OCI-LY1 (cell line): ENCODE results near the gene ERGIC1.

Source experiments
- H2AFZ ChIP-seq: fragments of 200-600 bp; sonication (generic), shearing (Covaris generic); 2 replicates; pipeline ENCODE4 v1.6.0; 2014; ENCODE audit warnings: antibody characterized with exemption, mild to moderate bottlenecking, low read length
- H3F3A ChIP-seq: fragments of 200-600 bp; sonication (generic), shearing (Covaris generic); 2 replicates; pipeline ENCODE4 v1.6.0; 2014; ENCODE audit warnings: mild to moderate bottlenecking, antibody characterized with exemption, low read length, moderate library complexity; ENCODE audit not compliant: insufficient read depth
- H3K27ac ChIP-seq: fragments of 200-600 bp; sonication (generic); 2 replicates; pipeline ENCODE4 v1.5.1; 2014; ENCODE audit warnings: low read length, mixed run types, mild to moderate bottlenecking, low read depth; ENCODE audit not compliant: poor library complexity, severe bottlenecking
- H3K27me3 ChIP-seq: fragments of 200-600 bp; sonication (generic); 2 replicates; pipeline ENCODE4 v1.6.0; 2014; ENCODE audit warnings: antibody characterized with exemption, mild to moderate bottlenecking, low read length, moderate library complexity; ENCODE audit not compliant: insufficient read depth
- H3K36me3 ChIP-seq: fragments of 200-600 bp; sonication (generic); 2 replicates; pipeline ENCODE4 v1.6.1; 2014; ENCODE audit warnings: mild to moderate bottlenecking, antibody characterized with exemption, low read length, moderate library complexity, mixed read lengths; ENCODE audit not compliant: insufficient read depth
- H3K4me1 ChIP-seq: fragments of 200-600 bp; sonication (generic); 2 replicates; pipeline ENCODE4 v1.5.1; 2014; ENCODE audit warnings: mild to moderate bottlenecking, low read length, moderate library complexity; ENCODE audit not compliant: insufficient read depth, severe bottlenecking
- H3K4me2 ChIP-seq: fragments of 200-600 bp; sonication (generic), shearing (Covaris generic); 2 replicates; pipeline ENCODE4 v1.6.1; 2014; ENCODE audit warnings: low read length
- H3K4me3 ChIP-seq: fragments of 200-600 bp; sonication (generic); 2 replicates; pipeline ENCODE4 v1.5.1; 2014; ENCODE audit warnings: low read length, low read depth, mild to moderate bottlenecking, mixed read lengths; ENCODE audit not compliant: poor library complexity, severe bottlenecking
- H3K79me2 ChIP-seq: fragments of 200-600 bp; shearing (Covaris generic); 2 replicates; pipeline ENCODE4 v1.6.1; 2016; ENCODE audit warnings: mixed run types, low read length, mixed read lengths; ENCODE audit not compliant: insufficient read depth
- H3K9ac ChIP-seq: fragments of 200-600 bp; sonication (generic), shearing (Covaris generic); 2 replicates; pipeline ENCODE4 v1.6.1; 2014; ENCODE audit warnings: mild to moderate bottlenecking, low read length, mixed read lengths
- H3K9me2 ChIP-seq: fragments of 200-600 bp; sonication (generic), shearing (Covaris generic); 2 replicates; pipeline ENCODE4 v1.6.1; 2014; ENCODE audit warnings: low read depth, mild to moderate bottlenecking, low read length, mixed read lengths
- H3K9me3 ChIP-seq: fragments of 200-600 bp; shearing (Covaris generic); 2 replicates; pipeline ENCODE4 v1.6.1; 2014; ENCODE audit warnings: low read length, mixed read lengths
- H4K20me1 ChIP-seq: fragments of 200-600 bp; sonication (generic), shearing (Covaris generic); 2 replicates; pipeline ENCODE4 v1.6.0; 2016; ENCODE audit warnings: mild to moderate bottlenecking, low read length; ENCODE audit not compliant: insufficient read depth
- EZH2 ChIP-seq: fragments of 200-600 bp; sonication (generic), shearing (Covaris generic); IDR thresholded peaks from 2 replicates; pipeline ENCODE4 v1.8.0; 2017; ENCODE audit warnings: borderline replicate concordance, mixed run types, mild to moderate bottlenecking, antibody characterized with exemption, low read length, moderate library complexity, mixed read lengths
- TF ChIP-seq, protein P1 (sequence below): fragments of 200-600 bp; sonication (generic), shearing (Covaris generic); IDR thresholded peaks from 2 replicates; pipeline ENCODE4 v1.5.1; 2017; ENCODE audit warnings: mild to moderate bottlenecking, antibody characterized with exemption, low read length, moderate library complexity, mixed read lengths

ERGIC1 gene

DNA sequence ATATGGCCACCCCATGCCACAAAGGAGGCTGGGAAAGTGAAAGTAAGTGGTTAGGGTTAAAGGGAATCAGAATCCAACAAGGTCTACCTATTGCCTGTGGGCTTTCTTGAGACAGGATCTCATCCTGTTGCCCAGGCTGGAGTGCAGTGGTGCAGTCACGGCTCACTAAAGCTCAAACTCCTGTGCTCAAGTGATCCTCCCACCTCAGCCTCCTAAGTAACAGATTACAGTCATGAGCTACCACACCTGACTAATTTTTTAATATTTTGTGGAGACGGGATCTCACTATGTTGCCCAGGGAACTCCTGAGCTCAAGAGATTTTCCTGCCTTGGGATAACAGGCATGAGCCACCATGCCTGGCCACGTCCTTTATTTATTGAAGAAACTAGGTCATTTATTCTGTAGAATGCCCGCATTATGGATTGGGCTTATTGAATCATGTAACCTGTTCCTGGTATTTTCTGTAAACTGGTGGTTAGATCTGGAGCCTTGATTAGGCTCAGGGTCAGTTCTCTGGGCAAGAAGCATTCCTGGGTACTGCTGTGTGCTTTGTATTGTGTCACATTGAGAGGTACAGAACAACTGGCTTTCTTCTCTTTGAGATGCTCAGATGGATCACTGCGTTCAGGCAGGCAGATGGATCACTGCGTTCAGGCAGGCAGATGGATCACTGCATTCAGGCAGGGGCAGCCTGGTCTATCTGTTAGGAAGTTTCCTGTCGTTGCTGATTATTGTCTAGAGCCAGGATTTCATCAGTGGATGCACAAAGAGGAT, 41.6 kb downstream of the ERGIC1 start:
- Histone ChIP-seq H3K9me3 (no peaks in the 10 kb centered on the region), H4K20me1 (no peaks in the 10 kb centered on the region), H3K27me3 (no peaks in the 10 kb centered on the region), H3K4me3 (no peak overlapping the region), H3K9me2 (no peaks in the 10 kb centered on the region), H3F3A (no peaks in the 10 kb centered on the region), H3K36me3 (peaks cover 10% of the 10 kb centered on the region), H2AFZ (no peak overlapping the region), H3K4me1 (peaks cover 5% of the 10 kb centered on the region), H3K27ac (no peak overlapping the region), H3K4me2 (no peak overlapping the region), H3K9ac (no peak overlapping the region), H3K79me2 (peaks cover 5% of the 10 kb centered on the region)
- TF ChIP-seq EZH2 = no peak
- TF ChIP-seq, protein P1, sequence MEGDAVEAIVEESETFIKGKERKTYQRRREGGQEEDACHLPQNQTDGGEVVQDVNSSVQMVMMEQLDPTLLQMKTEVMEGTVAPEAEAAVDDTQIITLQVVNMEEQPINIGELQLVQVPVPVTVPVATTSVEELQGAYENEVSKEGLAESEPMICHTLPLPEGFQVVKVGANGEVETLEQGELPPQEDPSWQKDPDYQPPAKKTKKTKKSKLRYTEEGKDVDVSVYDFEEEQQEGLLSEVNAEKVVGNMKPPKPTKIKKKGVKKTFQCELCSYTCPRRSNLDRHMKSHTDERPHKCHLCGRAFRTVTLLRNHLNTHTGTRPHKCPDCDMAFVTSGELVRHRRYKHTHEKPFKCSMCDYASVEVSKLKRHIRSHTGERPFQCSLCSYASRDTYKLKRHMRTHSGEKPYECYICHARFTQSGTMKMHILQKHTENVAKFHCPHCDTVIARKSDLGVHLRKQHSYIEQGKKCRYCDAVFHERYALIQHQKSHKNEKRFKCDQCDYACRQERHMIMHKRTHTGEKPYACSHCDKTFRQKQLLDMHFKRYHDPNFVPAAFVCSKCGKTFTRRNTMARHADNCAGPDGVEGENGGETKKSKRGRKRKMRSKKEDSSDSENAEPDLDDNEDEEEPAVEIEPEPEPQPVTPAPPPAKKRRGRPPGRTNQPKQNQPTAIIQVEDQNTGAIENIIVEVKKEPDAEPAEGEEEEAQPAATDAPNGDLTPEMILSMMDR = no peak

DNA sequence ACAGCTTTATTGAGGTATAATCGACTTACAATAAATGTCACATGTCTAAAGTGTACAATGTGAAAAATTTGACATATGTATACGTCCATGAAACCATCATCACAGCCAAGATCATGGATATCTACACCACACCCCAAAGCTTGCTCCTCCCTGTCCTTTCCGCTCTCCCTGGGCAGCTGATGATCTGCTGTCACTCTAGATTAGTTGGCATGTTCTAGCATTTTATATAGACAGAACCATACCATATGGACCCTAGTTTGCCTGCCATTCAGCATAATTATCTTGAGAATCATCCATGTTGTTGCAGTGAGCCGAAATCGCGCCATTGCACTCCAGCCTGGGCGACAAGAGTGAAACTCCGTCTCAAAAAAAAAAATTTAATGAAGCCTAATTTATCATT, 42.5 kb downstream of the ERGIC1 start:
- H2AFZ ChIP-seq = no peak overlapping the region
- no peaks in the 10 kb centered on the region for H3K9me3 ChIP-seq
- no peaks in the 10 kb centered on the region for H3F3A ChIP-seq
- no peaks in the 10 kb centered on the region for H4K20me1 ChIP-seq
- no peak overlapping the region for H3K4me2 ChIP-seq
- no peak for TF ChIP-seq EZH2
- TF ChIP-seq, protein P1 = no peak
- H3K79me2 ChIP-seq = peaks cover 5% of the 10 kb centered on the region
- no peak overlapping the region for H3K27ac ChIP-seq
- H3K4me1 ChIP-seq = no peaks in the 10 kb centered on the region
- H3K27me3 ChIP-seq = no peaks in the 10 kb centered on the region
- H3K9ac ChIP-seq = no peak overlapping the region
- peaks cover 12% of the 10 kb centered on the region for H3K36me3 ChIP-seq
- H3K9me2 ChIP-seq = no peaks in the 10 kb centered on the region
- H3K4me3 ChIP-seq = no peak overlapping the region

DNA sequence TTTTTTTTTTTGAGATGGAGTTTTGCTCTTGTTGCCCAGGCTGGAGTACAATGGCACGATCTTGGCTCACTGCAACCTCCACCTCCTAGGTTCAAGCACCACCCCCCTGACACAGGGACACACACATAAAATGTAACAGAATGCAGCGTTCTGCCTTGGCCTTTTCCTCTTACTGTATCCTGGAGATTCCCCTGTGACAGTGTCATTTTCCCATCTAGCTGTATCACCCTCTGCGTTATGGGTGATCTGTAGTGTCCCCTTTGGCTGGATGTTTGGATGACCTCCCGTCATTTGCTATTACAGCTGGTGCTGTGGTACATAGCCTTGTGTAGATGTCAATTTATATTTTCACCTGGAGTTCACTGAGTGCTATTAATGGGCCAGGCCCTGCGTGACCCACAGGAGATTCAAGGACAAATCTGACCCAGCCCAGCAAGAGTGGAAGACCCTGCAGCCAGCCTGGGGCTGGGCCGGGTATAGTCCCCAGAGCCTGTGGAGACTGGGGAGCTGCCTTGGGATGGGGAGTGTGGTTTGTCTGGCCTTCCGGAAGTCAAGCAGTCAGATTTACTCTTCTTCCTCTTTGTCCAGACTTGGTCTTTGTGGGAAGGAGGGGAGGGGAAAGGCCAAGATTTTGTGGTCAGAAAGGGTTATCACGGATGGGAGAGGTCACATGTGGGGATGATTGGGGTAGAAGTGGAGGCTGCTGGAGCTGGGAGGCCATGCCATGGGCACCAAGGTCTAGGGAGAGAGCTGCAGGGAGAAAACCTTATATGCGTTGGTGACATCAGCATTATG, 43.6 kb downstream of the ERGIC1 start:
- Histone ChIP-seq H3F3A (no peaks in the 10 kb centered on the region), H3K27me3 (no peaks in the 10 kb centered on the region), H3K36me3 (peaks cover 23% of the 10 kb centered on the region), H3K4me2 (no peak overlapping the region), H4K20me1 (no peaks in the 10 kb centered on the region), H3K4me1 (no peaks in the 10 kb centered on the region), H3K27ac (no peak overlapping the region), H3K79me2 (peaks cover 5% of the 10 kb centered on the region), H3K4me3 (no peak overlapping the region), H3K9ac (no peak overlapping the region), H2AFZ (no peak overlapping the region), H3K9me3 (no peaks in the 10 kb centered on the region), H3K9me2 (no peaks in the 10 kb centered on the region)
- TF ChIP-seq EZH2 = no peak
- TF ChIP-seq, protein P1 = no peak
